Stimulated activated CD8-positive, alpha-beta memory T cell treated with anti-CD3 and anti-CD28 coated beads, Interleukin-12 subunit alpha, Interleukin-12 subunit beta, amount 100 ng/mL, for 24 hours (primary cell): Measurements from ENCODE around the gene PIGC.

Experiments
- DNase-seq: peaks from one replicate; pipeline ENCODE4 v3.0.0-alpha.2; 2020; ENCODE audit errors: extremely low read depth

PIGC gene

DNA sequence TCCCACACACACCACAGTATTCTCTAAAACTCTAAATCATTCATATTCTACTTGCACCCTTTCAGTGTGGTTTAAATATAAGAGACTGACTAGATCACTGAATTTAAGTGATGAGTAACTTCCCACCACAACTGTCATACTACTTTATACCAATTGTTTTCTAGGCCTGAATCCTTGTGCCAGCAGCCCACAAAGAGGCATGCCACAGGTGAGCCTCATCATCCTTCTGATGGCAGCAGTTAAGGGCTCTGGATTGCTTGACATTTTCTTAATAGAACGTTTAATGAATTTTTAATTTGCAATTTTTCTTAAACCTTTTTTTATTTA is 13.8 kb downstream of the PIGC start:
- DNase-seq: no peak

DNA sequence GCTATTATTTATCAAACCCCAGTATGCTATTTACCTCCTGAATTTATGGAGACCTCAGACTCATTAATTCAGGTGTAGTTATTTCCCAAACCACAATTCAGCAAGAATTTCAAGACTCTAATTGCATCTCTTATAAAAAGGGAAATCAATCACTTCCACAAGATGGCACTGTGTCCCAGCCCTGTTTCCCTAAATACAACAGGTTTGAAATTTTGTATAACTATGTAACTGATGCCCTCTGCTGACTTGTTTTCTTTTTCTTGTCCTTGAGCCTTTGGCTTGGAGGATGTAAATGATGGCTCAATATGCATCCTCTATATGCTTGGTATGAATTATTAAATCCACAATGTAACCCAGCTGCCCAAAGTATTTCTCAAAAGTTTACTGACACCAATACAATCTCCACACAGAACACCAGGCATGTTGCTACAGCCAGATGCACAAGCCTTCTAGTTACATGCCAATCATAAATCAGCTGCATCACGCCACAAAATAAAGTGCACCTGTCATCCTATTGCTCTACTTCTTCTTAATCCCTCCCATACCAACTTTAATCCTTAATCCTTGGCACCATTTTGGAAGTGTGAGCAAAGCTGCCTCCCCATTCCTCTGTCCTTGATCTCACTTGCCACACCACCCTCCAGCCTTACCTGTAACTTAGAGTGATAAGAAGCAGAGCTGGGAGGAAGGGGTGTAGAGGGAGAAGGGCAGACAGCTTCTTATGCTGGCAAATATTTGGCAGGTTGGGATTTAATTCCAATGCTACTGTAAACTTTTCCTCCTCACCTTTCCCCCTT is 14.3 kb downstream of the PIGC start:
- DNase-seq: no peak

DNA sequence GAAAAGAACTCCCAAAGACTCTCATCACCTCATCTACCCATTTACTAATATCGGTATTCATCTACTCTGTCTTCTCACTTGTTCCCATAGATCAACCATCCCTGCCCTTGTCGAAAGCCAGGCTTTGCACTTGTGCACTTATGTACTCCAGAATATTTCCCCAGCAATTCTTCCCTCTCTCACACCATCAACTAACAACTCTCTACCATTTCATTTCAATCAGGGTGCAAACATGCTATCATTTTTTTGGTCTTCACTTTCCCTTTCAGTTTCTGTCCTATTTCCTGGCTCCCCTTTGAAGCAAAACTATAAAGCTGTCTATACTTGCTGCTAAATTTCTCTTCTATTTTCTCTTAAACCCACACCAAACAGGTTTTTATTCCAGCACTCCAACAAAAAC is 16.7 kb downstream of the PIGC start:
- no peak for DNase-seq

DNA sequence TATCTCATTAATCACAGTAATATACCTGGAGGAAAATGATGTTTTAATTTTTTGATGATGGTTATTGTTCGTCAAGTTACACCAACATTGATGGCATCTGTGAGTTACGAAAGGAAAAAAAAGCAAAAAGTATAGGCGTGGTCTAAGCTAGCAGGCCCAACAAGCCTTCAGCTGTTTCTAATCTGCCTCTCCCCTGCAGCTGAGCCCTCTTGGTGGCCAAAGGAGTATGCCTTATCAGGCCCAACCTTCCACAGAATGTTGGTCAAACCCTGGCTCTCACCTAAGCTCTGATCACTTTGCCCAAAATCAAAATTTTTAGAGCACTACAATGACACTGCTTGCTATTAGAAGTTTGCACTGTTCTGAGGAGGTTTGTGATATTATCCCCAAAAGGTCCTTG is 18.5 kb downstream of the PIGC start:
- no peak for DNase-seq

- no peak for DNase-seq
Observed at GRCh38 chr1:172423336-172423735, 20.5 kb downstream of the PIGC start.

DNA sequence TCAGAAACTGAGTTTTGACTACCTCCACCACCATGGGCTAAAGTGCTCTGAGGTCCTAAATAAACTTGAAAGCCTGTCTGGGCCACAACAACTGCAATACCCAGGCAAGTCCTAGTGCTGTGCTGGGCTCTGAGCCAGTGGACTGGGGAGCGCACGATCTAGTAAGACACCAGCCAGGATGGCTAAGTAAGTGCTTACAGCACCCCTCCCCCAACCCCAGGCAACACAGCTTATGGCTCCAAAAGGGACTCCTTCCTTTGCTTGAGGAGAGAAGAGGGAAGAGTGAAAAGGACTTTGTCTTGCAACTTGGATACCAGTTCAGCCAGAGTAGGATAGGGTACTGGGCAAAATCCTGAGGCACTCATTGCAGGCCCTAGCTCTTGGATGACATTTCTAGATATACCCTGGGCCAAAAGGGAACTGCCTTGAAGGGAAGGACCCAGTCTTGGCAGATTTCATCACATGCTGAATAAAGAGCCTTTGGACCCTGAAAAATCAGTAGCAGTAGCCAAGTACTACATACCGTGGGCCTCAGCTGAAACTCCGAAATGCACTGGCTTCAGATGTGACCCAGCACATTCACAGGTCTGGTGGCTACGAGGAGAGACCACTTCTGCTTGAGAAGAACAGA is 21.8 kb downstream of the PIGC start:
- no peak for DNase-seq

DNA sequence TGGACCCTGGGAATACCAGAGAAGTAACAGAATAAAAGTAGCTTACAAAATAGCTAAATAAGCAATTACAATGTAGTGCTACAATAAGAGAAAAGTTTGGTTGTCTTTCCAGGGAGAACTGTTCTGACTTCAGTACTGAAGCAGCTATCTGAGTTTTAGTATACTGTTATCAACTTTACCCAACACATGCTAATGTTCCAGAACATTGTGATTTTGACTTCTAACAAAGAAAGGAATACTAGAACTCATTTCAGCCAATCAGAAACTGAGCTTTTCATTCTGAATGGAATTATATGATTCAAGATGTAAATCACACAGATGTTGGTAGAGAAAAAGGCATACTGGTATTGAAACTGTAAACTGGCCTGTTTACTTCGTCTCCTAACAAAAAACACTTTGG is 23.5 kb downstream of the PIGC start, which contains the start of gene C1orf105:
Gene C1orf105, plus strand, starts transcription at position 301 of the 400 bp plus-strand sequence. CDS start 201 bp downstream, outside the sequence.
- DNase-seq: no peak

DNA sequence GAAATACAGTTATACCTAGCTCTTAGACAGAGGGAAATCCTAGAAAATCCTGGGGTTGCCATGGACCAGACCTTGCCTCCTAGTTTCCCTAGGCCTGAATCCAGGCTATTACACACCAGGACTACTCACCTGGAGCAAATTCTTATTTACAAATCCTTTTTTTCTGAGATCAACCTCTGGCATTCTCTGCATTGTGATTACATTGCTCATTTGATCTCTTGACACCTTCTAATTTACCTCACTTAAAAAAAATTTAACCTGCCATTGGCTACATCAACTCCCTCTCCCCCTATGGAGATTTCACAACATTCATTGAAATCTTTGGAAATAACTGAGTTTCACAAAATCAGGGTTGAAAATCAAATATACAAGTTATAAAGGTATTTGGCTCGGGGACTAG is 26.3 kb downstream of the PIGC start:
- DNase-seq: no peak

- no peak for DNase-seq
Observed at GRCh38 chr1:172416496-172417035, 27.3 kb downstream of the PIGC start.

DNA sequence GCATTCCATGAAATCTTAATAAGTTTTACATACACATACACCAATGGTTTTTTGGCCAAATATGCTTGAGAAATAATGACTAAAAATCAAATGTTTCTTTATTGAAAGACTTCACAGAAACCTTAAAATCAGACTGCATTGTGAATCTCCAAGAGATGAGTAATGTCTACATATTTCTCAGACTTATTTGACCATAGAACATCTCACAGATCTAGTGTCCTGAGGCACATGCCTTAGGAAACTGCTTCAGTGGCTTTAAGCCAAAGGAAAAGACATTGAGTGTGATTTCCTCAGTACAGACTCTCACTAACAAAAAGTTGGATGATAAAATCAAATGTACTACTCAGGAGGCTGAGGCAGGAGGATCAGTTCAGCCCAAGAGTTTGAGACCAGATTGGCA is 29.5 kb downstream of the PIGC start:
- DNase-seq: no peak

DNA sequence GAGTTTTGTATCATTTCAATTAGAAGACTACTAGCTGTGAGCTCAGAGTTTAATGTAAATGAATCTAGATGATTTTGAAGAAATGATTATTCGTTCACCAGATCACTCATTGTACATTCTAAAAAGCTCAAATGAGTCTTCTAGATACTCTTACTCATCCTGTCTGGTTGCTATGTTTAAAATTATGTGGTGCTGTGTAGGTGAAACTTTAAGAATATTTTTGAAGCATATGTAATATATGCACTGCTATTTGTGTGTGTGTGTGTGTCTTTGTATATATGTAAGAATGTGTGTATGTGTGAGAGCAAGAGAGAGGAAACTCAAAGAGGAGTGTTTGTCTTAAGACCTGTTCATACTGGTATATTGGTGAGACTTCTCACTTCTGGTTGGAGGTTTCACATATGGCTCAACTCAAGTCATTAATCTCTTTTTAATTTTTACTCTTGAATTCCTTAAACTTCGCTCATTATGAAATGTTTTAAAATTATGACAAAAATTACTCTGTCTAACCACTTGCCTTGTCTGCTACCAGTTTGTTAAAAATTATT is 32.0 kb downstream of the PIGC start:
- DNase-seq: no peak

DNA sequence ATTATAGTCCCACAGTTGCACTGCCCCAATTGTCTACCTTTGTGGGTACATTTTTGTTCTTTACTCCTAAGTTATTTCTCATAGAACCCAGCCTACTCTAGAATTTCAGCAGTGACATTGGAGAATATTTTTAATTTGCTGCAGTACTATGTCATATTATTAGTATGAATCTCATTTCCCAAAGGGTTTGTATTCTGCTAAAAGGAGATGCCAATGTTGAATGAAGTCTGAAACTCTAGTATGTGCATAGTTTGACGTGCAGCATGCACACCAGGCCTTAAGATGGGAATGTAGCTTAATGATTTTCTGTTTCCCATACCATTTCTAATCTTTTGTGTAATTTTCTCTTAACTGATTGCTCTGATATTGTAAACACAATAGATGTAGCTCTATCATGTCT is 33.8 kb downstream of the PIGC start:
- DNase-seq: no peak

DNA sequence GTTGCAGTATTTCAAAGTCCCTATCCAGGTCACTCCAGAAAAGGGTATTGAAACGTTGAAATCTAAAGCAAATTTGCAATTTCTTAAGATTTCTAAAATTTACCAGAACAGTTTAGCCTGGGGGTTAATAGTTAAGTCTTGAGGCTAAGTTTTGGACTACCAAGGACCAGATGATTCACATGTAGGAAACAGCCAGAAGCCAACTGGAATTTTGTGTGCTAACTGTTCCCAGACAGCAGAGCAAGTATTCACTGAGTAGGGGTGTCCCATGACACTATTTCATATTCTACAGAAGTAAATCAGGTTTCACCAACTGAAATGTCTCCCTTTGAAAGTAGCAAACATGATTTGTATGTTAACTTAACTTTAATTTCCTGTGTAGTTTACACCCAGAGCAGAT is 34.9 kb downstream of the PIGC start:
- DNase-seq: no peak

- DNase-seq: no peak
Observed at GRCh38 chr1:172406968-172407367, 36.9 kb downstream of the PIGC start.

GRCh38 chr1:172405912-172406311 is 38.0 kb downstream of the PIGC start:
- DNase-seq: no peak

DNA sequence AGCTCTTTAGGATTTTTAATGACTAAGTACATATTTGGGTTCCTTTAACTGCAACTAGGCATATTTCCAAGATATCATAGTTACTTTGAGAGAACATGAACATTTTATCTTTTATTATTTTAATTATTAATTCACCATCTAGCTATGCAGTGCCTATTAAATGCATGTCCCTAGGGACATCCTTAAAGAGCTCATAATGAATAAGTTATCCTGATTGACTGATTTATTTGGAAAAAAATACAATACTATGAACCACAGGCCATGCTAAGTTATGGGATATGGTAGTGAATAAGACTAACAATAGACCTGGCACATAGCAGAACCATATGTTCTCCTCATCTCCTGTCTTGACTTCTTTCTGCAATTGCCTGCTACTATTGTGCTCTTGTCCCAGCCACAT is 39.7 kb downstream of the PIGC start:
- DNase-seq: no peak

DNA sequence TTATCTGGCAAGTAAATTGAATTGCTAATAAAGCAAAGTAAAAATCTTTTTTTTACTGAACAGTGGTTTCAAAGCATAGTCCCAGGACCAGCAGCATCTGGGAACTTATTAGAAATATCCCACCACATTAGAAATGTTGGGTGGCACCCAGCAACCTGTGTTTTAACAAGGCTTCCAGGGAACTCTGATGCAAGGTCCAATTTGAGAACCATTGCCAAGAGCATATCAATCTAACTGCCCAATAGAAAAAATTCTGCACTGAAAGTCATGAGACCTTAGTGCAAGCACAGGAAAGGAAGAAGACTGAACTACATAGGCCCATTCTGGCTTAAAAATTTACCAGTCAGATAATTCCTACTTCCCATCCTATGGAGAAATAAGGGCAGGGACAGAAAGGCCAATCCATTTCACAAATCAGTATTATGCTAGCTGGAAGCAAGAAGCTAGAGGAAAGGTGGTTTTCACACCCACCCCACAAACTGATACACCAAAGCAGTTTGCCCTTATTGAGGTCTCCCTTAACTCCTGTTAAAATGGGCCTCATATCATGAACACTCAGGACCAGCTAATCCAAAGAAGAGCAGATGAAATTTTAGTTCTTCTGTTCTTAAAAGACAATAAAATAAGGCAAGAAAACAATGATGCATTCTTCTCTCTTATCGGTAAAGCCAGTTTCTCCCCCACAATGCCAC is 40.8 kb downstream of the PIGC start:
- no peak for DNase-seq

DNA sequence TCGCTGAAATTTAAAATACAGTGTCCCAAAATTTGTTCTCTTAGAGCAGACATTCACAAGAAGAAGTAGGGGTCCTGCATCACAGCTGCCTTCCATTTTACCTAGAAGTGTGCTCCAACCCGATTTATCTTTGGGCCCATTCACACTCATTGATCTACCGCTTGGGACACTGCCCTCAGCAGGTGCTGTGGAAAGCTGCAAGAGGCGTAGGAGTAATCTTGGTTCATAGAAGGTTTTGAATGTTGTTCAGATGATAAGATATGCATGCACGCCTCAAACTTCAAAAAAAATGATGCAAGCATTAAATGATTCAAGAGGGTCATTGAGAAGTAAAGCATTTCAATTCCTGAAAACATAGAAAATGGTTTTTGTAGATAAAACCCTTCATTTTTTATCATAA is 42.0 kb downstream of the PIGC start:
- no peak for DNase-seq

GRCh38 chr1:172401477-172401876 is 42.4 kb downstream of the PIGC start:
- no peak for DNase-seq

DNA sequence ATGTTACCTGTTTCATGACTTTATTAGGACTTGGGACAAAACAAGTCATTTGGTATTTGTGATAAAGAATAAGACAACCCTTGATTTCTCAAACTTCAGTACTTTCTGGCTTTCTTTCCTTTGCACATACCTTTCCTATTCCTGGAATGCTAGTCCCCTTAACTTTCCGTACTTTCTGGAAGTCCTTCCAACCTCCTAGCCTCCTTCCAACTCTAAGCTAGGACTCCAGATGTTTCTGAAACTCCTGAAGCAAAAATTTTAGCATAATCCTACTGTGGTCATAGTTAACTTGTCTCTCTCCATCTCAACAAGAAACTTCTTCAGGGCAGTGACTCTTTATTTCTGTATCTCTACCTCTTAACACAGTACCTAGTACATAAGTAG is 43.2 kb downstream of the PIGC start:
- no peak for DNase-seq

DNA sequence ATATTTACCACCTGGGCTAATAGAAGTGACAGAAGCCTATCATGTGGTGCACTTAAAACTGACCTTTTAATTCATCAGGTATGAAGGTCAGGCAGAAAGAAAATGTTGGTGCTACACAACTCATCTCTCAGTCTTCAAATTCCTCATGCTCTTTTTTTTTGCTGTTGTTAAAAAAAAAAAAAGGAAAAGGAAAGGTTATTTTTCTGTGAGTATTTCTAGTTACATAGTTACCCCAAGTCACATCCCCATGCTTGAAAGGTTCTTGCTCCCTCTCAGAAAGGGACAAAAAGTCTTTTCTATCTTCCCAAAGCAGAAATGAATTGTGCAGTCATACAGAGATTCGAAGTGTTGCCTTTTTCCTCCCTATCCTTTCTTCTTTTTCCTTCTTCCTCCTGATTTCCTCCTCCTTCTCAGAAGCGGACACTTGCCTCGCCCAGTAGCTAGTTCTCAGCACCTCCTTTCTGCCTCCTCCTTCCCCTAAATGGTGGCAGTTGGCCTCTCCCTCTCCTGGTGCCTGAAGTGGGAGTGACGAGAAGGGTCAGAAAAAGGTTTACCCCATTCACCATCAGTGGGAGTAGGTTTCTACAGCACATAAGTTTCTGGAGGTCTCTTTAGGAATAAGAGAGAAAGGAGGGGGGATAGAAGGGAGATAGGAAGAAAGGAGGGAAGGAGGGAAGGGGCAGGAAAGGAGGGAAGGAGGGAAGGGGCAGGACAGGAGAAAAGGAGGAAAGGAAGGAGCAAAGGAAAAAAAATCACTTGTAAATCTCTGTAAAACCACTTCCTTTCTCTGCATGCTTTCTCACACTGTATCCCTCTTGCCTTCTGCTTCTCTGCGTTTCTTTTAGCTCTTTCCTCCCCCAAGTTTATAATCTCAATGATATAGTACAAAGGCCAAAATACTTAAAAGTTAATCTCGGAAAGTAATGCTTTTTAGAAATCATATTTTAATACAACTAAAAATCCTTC is 43.8 kb downstream of the PIGC start:
- no peak for DNase-seq
